ENCODE results near the gene OSBPL10.

OSBPL10 gene

GRCh38 chr3:31729082-31729481, 252.0 kb downstream of the OSBPL10 start:
- no peak for TF ChIP-seq CTCF (IDR thresholded peaks at IDR 0.05; ENCODE audit: low read depth, low read length)
- no peak overlapping the region for H3K4me3 ChIP-seq (ENCODE audit: low read depth, low read length)

- TF ChIP-seq CTCF (IDR thresholded peaks at IDR 0.05; ENCODE audit: low read depth, low read length), result no peak
- no peak overlapping the region for H3K4me3 ChIP-seq (ENCODE audit: low read depth, low read length)
Observed at GRCh38 chr3:31728403-31728802, 252.7 kb downstream of the OSBPL10 start.

GRCh38 chr3:31725976-31726375, 255.1 kb downstream of the OSBPL10 start:
- H3K4me3 ChIP-seq (ENCODE audit: low read depth, low read length), result no peak overlapping the region
- no peak for TF ChIP-seq CTCF (IDR thresholded peaks at IDR 0.05; ENCODE audit: low read depth, low read length)

- TF ChIP-seq CTCF (IDR thresholded peaks at IDR 0.05; ENCODE audit: low read depth, low read length), result no peak
- no peak overlapping the region for H3K4me3 ChIP-seq (ENCODE audit: low read depth, low read length)
Observed at GRCh38 chr3:31725568-31725967, 255.5 kb downstream of the OSBPL10 start.

- no peak for TF ChIP-seq CTCF (IDR thresholded peaks at IDR 0.05; ENCODE audit: low read depth, low read length)
- H3K4me3 ChIP-seq (ENCODE audit: low read depth, low read length), result no peak overlapping the region
Observed at GRCh38 chr3:31724651-31725050, 256.4 kb downstream of the OSBPL10 start.

GRCh38 chr3:31724116-31724515, 256.9 kb downstream of the OSBPL10 start:
- no peak for TF ChIP-seq CTCF (IDR thresholded peaks at IDR 0.05; ENCODE audit: low read depth, low read length)
- H3K4me3 ChIP-seq (ENCODE audit: low read depth, low read length), result no peak overlapping the region

GRCh38 chr3:31723701-31724100, 257.4 kb downstream of the OSBPL10 start:
- no peak overlapping the region for H3K4me3 ChIP-seq (ENCODE audit: low read depth, low read length)
- TF ChIP-seq CTCF (IDR thresholded peaks at IDR 0.05; ENCODE audit: low read depth, low read length), result no peak
